H1 (cell line): ENCODE data around the gene SHLD2. TPM values are rescaled to one million over a fixed set of nuclear protein-coding genes. Genes with fewer than 3 reads are reported as not detected.
"Not testable (repeated sequence)": the region's sequence is repeated elsewhere in the genome, so short reads cannot be mapped to it uniquely, and the experiment has no call there.

Source experiments
- CTCF ChIA-PET: fragments of 300-600 bp; sonication (Branson Sonifier 250); formaldehyde crosslinking; loops from one replicate; lab custom pipeline; 2021; ENCODE audit not compliant: partially characterized antibody; lab: Charles Lee
- POLR2A ChIA-PET: fragments of 300-600 bp; sonication (Branson Sonifier 250); formaldehyde crosslinking; loops from one replicate; lab custom pipeline; 2021; ENCODE audit warnings: inconsistent platforms; ENCODE audit not compliant: partially characterized antibody; lab: Charles Lee
- DNase-seq, 2 experiments: peaks; one replicate each; pipeline versions ENCODE4 v3.0.0 to v3.0.0-alpha.2; 2010 to 2022; ENCODE audit warnings: low spot score in 2 of 2, low read depth in 1 of 2, mixed read lengths in 1 of 2
- FAIRE-seq: peaks from 2 replicates; lab custom pipeline; 2011; peaks lifted over from hg19 to GRCh38; lab: Jason Lieb, UNC
- H2AFZ ChIP-seq: 2 replicates; pipeline ENCODE4 v1.8.1; 2012; ENCODE audit warnings: low read length, inconsistent platforms
- H2AK5ac ChIP-seq: 2 replicates; pipeline ENCODE4 v1.6.1; 2013; ENCODE audit warnings: low read depth, low read length
- H2BK120ac ChIP-seq: replicated peaks from 2 replicates; pipeline ENCODE3; 2013; ENCODE audit warnings: low read depth, low read length, inconsistent platforms
- H2BK12ac ChIP-seq: 2 replicates; pipeline ENCODE4 v1.6.1; 2013; ENCODE audit warnings: low read depth, low read length
- H2BK15ac ChIP-seq: 2 replicates; pipeline ENCODE4 v1.6.1; 2013; ENCODE audit warnings: low read length
- H2BK20ac ChIP-seq: 2 replicates; pipeline ENCODE4 v1.6.1; 2013; ENCODE audit warnings: low read length
- H2BK5ac ChIP-seq: 2 replicates; pipeline ENCODE4 v1.6.1; 2013; ENCODE audit warnings: low read depth, low read length
- H3K14ac ChIP-seq: 2 replicates; pipeline ENCODE4 v1.6.1; 2013; ENCODE audit warnings: inconsistent platforms; ENCODE audit not compliant: insufficient read length
- H3K18ac ChIP-seq: 2 replicates; pipeline ENCODE4 v1.6.1; 2013; ENCODE audit warnings: low read length; ENCODE audit errors: extremely low read depth
- H3K23ac ChIP-seq: 2 replicates; pipeline ENCODE4 v1.6.1; 2013; ENCODE audit warnings: inconsistent platforms; ENCODE audit not compliant: insufficient read length
- H3K23me2 ChIP-seq: 2 replicates; pipeline ENCODE4 v1.6.1; 2013; ENCODE audit warnings: low read depth, low read length
- H3K27ac ChIP-seq: 2 replicates; pipeline ENCODE4 v1.6.1; 2011; ENCODE audit warnings: low read depth, low read length, inconsistent platforms
- H3K27me3 ChIP-seq, 4 experiments: replicated peaks in 1 of 4; 1 replicate in 1 of 4; 2 replicates in 3 of 4; pipeline versions ENCODE4 v1.6.1 to v1.8.1; 2011 to 2013; ENCODE audit warnings: low read length in 3 of 4, mild to moderate bottlenecking in 3 of 4, inconsistent platforms in 2 of 4, mixed read lengths in 2 of 4, moderate library complexity in 1 of 4; ENCODE audit not compliant: control insufficient read depth in 3 of 4, insufficient read depth in 3 of 4; ENCODE audit errors: extremely low read depth in 1 of 4
- H3K36me3 ChIP-seq, 4 experiments: 2 replicates each; pipeline versions ENCODE4 v1.6.1 to v1.8.1; 2011 to 2013; ENCODE audit warnings: mild to moderate bottlenecking in 4 of 4, low read length in 3 of 4, moderate library complexity in 2 of 4, control low read depth in 1 of 4, inconsistent platforms in 1 of 4; ENCODE audit not compliant: insufficient read depth in 4 of 4, control insufficient read depth in 2 of 4
- H3K4ac ChIP-seq: replicated peaks from 2 replicates; pipeline ENCODE3; 2013; ENCODE audit warnings: low read length, low read depth, mixed read lengths, inconsistent platforms; ENCODE audit not compliant: insufficient read length
- H3K4me1 ChIP-seq, 4 experiments: replicated peaks in 1 of 4; 1 replicate in 1 of 4; 2 replicates in 3 of 4; pipeline versions ENCODE4 v1.6.1 to v1.8.1; 2011 to 2013; ENCODE audit warnings: low read length in 3 of 4, inconsistent platforms in 2 of 4, mixed read lengths in 1 of 4; ENCODE audit not compliant: insufficient read depth in 4 of 4, control insufficient read depth in 3 of 4
- H3K4me2 ChIP-seq, 2 experiments: 2 replicates each; pipeline versions ENCODE4 v1.6.1 to v1.8.1; 2011 to 2013; ENCODE audit warnings: low read depth in 2 of 2, low read length in 2 of 2, control low read depth in 1 of 2, inconsistent platforms in 1 of 2, mild to moderate bottlenecking in 1 of 2; ENCODE audit not compliant: insufficient read depth in 1 of 2
- H3K4me3 ChIP-seq, 4 experiments: fragments of 200-600, 300-600 bp in 1 of 4; sonication (generic), shearing (Covaris generic), sonication (Bioruptor Twin) in 1 of 4; 2 replicates each; pipeline versions ENCODE4 v1.5.1 to v1.8.1; 2011 to 2016; ENCODE audit warnings: low read length in 4 of 4, low read depth in 3 of 4, control low read depth in 2 of 4, inconsistent platforms in 2 of 4, mild to moderate bottlenecking in 2 of 4, mixed read lengths in 1 of 4, moderate library complexity in 1 of 4; ENCODE audit not compliant: insufficient read depth in 2 of 4; ENCODE audit errors: extremely low read depth in 1 of 4
- H3K56ac ChIP-seq: replicated peaks from 2 replicates; pipeline ENCODE3; 2013; ENCODE audit warnings: low read depth, mild to moderate bottlenecking, mixed read lengths, low read length, inconsistent platforms; ENCODE audit not compliant: insufficient read length
- H3K79me1 ChIP-seq: 2 replicates; pipeline ENCODE4 v1.6.1; 2013; ENCODE audit warnings: low read depth, low read length, control low read depth
- H3K79me2 ChIP-seq, 2 experiments: 2 replicates each; pipeline versions ENCODE4 v1.6.1 to v1.8.1; 2012 to 2013; ENCODE audit warnings: low read length in 2 of 2, mild to moderate bottlenecking in 2 of 2, inconsistent platforms in 1 of 2; ENCODE audit not compliant: insufficient read depth in 2 of 2, control insufficient read depth in 1 of 2
- H3K9ac ChIP-seq, 4 experiments: replicated peaks in 1 of 4; 1 replicate in 1 of 4; 2 replicates in 3 of 4; pipeline versions ENCODE4 v1.6.1 to v1.8.1; 2011 to 2013; ENCODE audit warnings: low read depth in 3 of 4, low read length in 3 of 4, control low read depth in 2 of 4, mild to moderate bottlenecking in 2 of 4, moderate library complexity in 2 of 4, inconsistent platforms in 1 of 4; ENCODE audit errors: extremely low read depth in 1 of 4
- H3K9me3 ChIP-seq, 2 experiments: 2 replicates each; pipeline versions ENCODE4 v1.6.1 to v1.8.1; 2012 to 2013; ENCODE audit warnings: mild to moderate bottlenecking in 2 of 2, moderate library complexity in 2 of 2, control low read depth in 1 of 2, inconsistent platforms in 1 of 2, low read depth in 1 of 2, low read length in 1 of 2, mixed read lengths in 1 of 2; ENCODE audit not compliant: insufficient read depth in 2 of 2
- H4K20me1 ChIP-seq, 2 experiments: replicated peaks in 1 of 2; 2 replicates each; pipeline versions ENCODE3 to v1.8.1; 2011 to 2013; ENCODE audit warnings: inconsistent platforms in 2 of 2, low read length in 2 of 2, mild to moderate bottlenecking in 1 of 2; ENCODE audit not compliant: insufficient read depth in 2 of 2, control insufficient read depth in 1 of 2
- H4K5ac ChIP-seq: 2 replicates; pipeline ENCODE4 v1.6.1; 2013; ENCODE audit warnings: low read length, low read depth, mixed read lengths, inconsistent platforms; ENCODE audit not compliant: insufficient read length
- H4K8ac ChIP-seq: 2 replicates; pipeline ENCODE4 v1.8.0; 2013; ENCODE audit warnings: mild to moderate bottlenecking, moderate library complexity, low read length, inconsistent platforms; ENCODE audit not compliant: insufficient read depth; ENCODE audit errors: extremely low read depth
- H4K91ac ChIP-seq: replicated peaks from 2 replicates; pipeline ENCODE3; 2013; ENCODE audit warnings: low read length, mixed read lengths, inconsistent platforms; ENCODE audit not compliant: insufficient read length
- polyA plus RNA-seq, 7 experiments: library from polyadenylated mRNA; depleted of rRNA in 3 of 7; stranded (reverse) in 5 of 7; unstranded in 2 of 7; fragments of >200 nt in 5 of 7; fragments of 200-250 nt in 2 of 7; gene quantifications; 1 replicate in 5 of 7; 2 replicates in 1 of 7; 4 replicates in 1 of 7; pipeline versions ENCODE4 v1.2.1 to v1.2.3, GENCODE V29; 2011 to 2013; ENCODE audit warnings: missing spikeins in 2 of 7, mixed read lengths in 2 of 7
- total RNA-seq: library from RNA; stranded (reverse); fragmentation: NEBNext Ultra II Directional; extraction: Animal tissue kit (Norgen Biotek cat#: 25700); gene quantifications from 2 replicates; pipeline ENCODE4 v1.2.1, GENCODE V29; 2021

The SHLD2 gene
- total and polyA plus RNA-seq, 2 of the 8 experiments (the other 6 are each of a cell fraction or from before 2014, with no cell fraction given) = 7.9 to 32.4 TPM

GRCh38 chr10:87084291-87084782 is 10.7 kb upstream of the SHLD2 start:
- H4K20me1 ChIP-seq, H3K9ac ChIP-seq, H3K14ac ChIP-seq, H2BK15ac ChIP-seq, H2BK12ac ChIP-seq, H3K4me1 ChIP-seq, H3K4me3 ChIP-seq, H3K4me2 ChIP-seq, H4K91ac ChIP-seq, FAIRE-seq, CTCF ChIA-PET, H2AK5ac ChIP-seq, H3K23me2 ChIP-seq, H2AFZ ChIP-seq, H2BK20ac ChIP-seq, DNase-seq, H4K5ac ChIP-seq, H3K23ac ChIP-seq, H3K36me3 ChIP-seq, H3K4ac ChIP-seq, H3K27me3 ChIP-seq, H3K18ac ChIP-seq, H2BK120ac ChIP-seq, H3K27ac ChIP-seq, H3K56ac ChIP-seq, H3K79me1 ChIP-seq, H2BK5ac ChIP-seq, H4K8ac ChIP-seq: not testable (repeated sequence)
- Histone ChIP-seq H3K9me3 (peaks cover 0 to 14% of the 10 kb centered on the region in 2 experiments; a peak in 1 of 4 replicates), H3K79me2 (peaks cover 3 to 43% of the 10 kb centered on the region in 2 experiments; a peak in 2 of 4 replicates)
- POLR2A ChIA-PET = interaction anchor here (0.7 to 1.2 kb wide), 2 partner anchors 9 to 734 kb away, joined by 3 read pairs; partner anchors contain the start of gene ATAD1
